Measurements from ENCODE around the gene OR2S2.
A peak's percentile ranks its signal among the peaks of the same experiment; 100 is the strongest.

Gene OR2S2

GRCh38 chr9:35965011-35965410 lies 7.1 kb upstream of the OR2S2 start:
- DNase-seq (ENCODE audit: low read depth in 2 of 2), result no peak
- no peak overlapping the region for H3K4me3 ChIP-seq (replicated peaks in 1 of 2; ENCODE audit: low read depth in 2 of 2, low read length in 2 of 2)
- no peak for TF ChIP-seq CTCF (IDR thresholded peaks at IDR 0.05; ENCODE audit: low read depth, low read length)

GRCh38 chr9:35962126-35962906 lies 4.4 kb upstream of the OR2S2 start:
- H3K4me3 ChIP-seq (replicated peaks in 1 of 2; ENCODE audit: low read depth in 2 of 2, low read length in 2 of 2), result peak overlapping the region in 1 of 2 donors; percentile 46
- TF ChIP-seq CTCF (IDR thresholded peaks at IDR 0.05; ENCODE audit: low read depth, low read length), result no peak
- peak; percentile 72 to 80 for DNase-seq (ENCODE audit: low read depth in 2 of 2)

- no peak for TF ChIP-seq CTCF (IDR thresholded peaks at IDR 0.05; ENCODE audit: low read depth, low read length)
- DNase-seq (ENCODE audit: low read depth in 2 of 2), result peak; percentile 38 to 53
- no peak overlapping the region for H3K4me3 ChIP-seq (replicated peaks in 1 of 2; ENCODE audit: low read depth in 2 of 2, low read length in 2 of 2)
These were observed 2.2 kb upstream of the OR2S2 start for GRCh38 chr9:35960039-35960655.

- no peak for TF ChIP-seq CTCF (IDR thresholded peaks at IDR 0.05; ENCODE audit: low read depth, low read length)
- H3K4me3 ChIP-seq (replicated peaks in 1 of 2; ENCODE audit: low read depth in 2 of 2, low read length in 2 of 2), result no peak overlapping the region
- DNase-seq (ENCODE audit: low read depth in 2 of 2), result no peak
These were observed 1.3 kb downstream of the OR2S2 start for GRCh38 chr9:35956651-35957050.

- TF ChIP-seq CTCF (IDR thresholded peaks at IDR 0.05; ENCODE audit: low read depth, low read length), result peak; percentile 84
- peak; percentile 89 to 91 for DNase-seq (ENCODE audit: low read depth in 2 of 2)
These were observed 2.9 kb downstream of the OR2S2 start for GRCh38 chr9:35954942-35955546.

GRCh38 chr9:35952526-35953191 lies 5.3 kb downstream of the OR2S2 start:
- H3K4me3 ChIP-seq (replicated peaks in 1 of 2; ENCODE audit: low read depth in 2 of 2, low read length in 2 of 2), result no peak overlapping the region
- no peak for TF ChIP-seq CTCF (IDR thresholded peaks at IDR 0.05; ENCODE audit: low read depth, low read length)
- no peak for DNase-seq (ENCODE audit: low read depth in 2 of 2)

More at GRCh38 chr9:35954942-35955546, 2.9 kb downstream of the OR2S2 start:
- no peak overlapping the region for H3K4me3 ChIP-seq (replicated peaks in 1 of 2; ENCODE audit: low read depth in 2 of 2, low read length in 2 of 2)
